BLaER1 treated with 17β-estradiol and CSF1 and Interleukin-3, amounts not matched to agents 10 nM and 100 nM (cell line): ENCODE data around the gene PTGES3.
A peak's percentile ranks its signal among the peaks of the same experiment; 100 is the strongest.
"Not testable (repeated sequence)": the region's sequence is repeated elsewhere in the genome, so short reads cannot be mapped to it uniquely, and the experiment has no call there.

Source experiments
- H3K27ac ChIP-seq, 11 experiments: shearing (Covaris generic); formaldehyde crosslinking; 2 replicates each; pipeline ENCODE4 v1.8.1; 2022
- H3K27me3 ChIP-seq, 11 experiments: shearing (Covaris generic); formaldehyde crosslinking; 2 replicates each; pipeline ENCODE4 v1.8.1; 2022
- H3K36me3 ChIP-seq, 11 experiments: shearing (Covaris generic); formaldehyde crosslinking; 2 replicates each; pipeline ENCODE4 v1.8.1; 2022
- H3K4me1 ChIP-seq, 10 experiments: shearing (Covaris generic); formaldehyde crosslinking; 2 replicates each; pipeline ENCODE4 v1.8.1; 2022
- H3K4me2 ChIP-seq, 11 experiments: shearing (Covaris generic); formaldehyde crosslinking; 2 replicates each; pipeline ENCODE4 v1.8.1; 2022
- H3K4me3 ChIP-seq, 10 experiments: shearing (Covaris generic); formaldehyde crosslinking; 2 replicates each; pipeline ENCODE4 v1.8.1; 2022
- H3K9ac ChIP-seq, 11 experiments: shearing (Covaris generic); formaldehyde crosslinking; 2 replicates each; pipeline ENCODE4 v1.8.1; 2022
- H3K9me3 ChIP-seq, 11 experiments: shearing (Covaris generic); formaldehyde crosslinking; replicated peaks in 1 of 11; 2 replicates each; pipeline ENCODE4 v1.8.1; 2022
- H4K20me1 ChIP-seq, 11 experiments: shearing (Covaris generic); formaldehyde crosslinking; 2 replicates each; pipeline ENCODE4 v1.8.1; 2022
- Cebpa-rat ChIP-seq, 11 experiments: shearing (Covaris generic); IDR thresholded peaks; 2 replicates each; pipeline ENCODE4 v1.8.1; 2022

Gene PTGES3

DNA sequence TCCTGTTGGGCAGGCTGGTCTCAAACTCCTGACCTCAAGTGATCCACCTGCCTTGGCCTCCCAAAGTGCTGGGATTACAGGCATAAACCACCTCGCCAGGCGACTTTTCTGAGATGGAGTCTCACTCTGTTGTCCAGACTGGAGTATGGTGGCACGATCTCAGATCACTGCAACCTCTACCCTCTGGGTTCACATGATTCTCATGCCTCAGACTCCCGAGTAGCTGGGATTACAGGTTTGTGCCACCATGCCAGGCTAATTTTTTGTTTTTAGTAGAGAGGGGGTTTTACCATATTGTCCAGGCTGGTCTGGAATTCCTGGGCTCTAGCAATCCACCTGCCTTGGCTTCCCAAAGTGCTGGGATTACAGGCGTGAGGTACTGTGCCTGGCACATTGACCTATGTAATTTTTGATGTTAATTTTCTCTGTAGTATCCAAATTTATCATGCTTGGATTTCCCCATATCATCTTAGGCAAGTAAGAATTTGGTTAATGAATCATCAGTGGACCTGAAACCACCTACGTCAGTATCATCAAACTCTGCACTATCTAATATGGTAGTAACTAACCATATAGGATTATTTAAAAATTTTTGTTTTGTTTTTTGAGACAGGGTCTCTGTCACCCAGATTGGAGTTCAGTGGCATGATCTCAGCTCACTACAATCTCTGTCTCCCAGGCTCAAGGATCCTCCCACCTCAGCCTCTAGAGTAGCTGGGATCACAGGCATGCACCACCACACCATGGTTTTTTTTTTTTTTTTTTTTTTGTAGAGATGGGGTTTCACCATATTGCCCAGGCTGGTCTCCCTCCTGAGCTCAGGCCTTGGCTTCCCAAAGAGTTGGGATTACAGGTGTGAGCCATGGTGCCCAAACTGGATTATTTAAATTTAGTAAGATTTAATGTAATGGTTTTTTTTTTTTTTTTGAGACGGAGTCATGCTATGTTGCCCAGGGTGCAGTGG, 30.4 kb downstream of the PTGES3 start:
- Histone ChIP-seq H3K9ac (no peak overlapping the region), H3K4me1 (peaks cover 0 to 19% (median 0%) of the 10 kb centered on the region in 10 experiments; a peak in 5 of 20 replicates), H3K27me3 (no peaks in the 10 kb centered on the region), H3K4me3 (no peak overlapping the region), H4K20me1 (peaks cover 0 to 35% (median 12%) of the 10 kb centered on the region in 11 experiments; a peak in 13 of 22 replicates), H3K27ac (no peak overlapping the region), H3K9me3 (peaks cover 42 to 53% (median 48%) of the 10 kb centered on the region in 11 experiments), H3K36me3 (peaks cover 19 to 63% (median 45%) of the 10 kb centered on the region in 11 experiments), H3K4me2 (no peak overlapping the region)
- TF ChIP-seq Cebpa-rat (IDR thresholded peaks at IDR 0.05), result no peak

- not testable (repeated sequence) for H3K4me1 ChIP-seq, H3K4me2 ChIP-seq, H3K27ac ChIP-seq, H3K4me3 ChIP-seq, H3K9ac ChIP-seq, H4K20me1 ChIP-seq, H3K27me3 ChIP-seq
- Histone ChIP-seq H3K9me3 (peaks cover 51 to 67% (median 62%) of the 10 kb centered on the region in 11 experiments), H3K36me3 (peaks cover 4 to 53% (median 35%) of the 10 kb centered on the region in 11 experiments; a peak in 19 of 22 replicates)
These were observed 34.3 kb downstream of the PTGES3 start for GRCh38 chr12:56653781-56654180.

DNA sequence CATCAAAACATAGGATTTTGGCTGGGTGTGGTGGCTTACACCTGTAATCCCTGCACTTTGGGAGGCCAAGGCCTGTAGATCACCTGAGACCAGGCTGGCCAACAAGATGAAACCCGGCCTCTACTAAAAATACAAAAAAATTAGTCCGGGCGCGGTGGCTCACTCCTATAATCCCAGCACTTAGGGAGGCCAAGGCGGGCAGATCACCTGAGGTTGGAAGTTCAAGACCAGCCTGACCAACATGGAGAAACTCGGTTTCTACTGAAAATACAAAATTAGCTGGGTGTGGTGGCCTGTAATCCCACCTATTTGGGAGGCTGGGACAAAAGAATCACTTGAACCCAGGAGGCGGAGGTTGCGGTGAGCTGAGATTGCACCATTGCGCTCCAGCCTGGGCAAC, 40.1 kb downstream of the PTGES3 start:
- H4K20me1 ChIP-seq, result peaks cover 23 to 27% (median 24%) of the 10 kb centered on the region in 11 experiments
- H3K4me2 ChIP-seq, H3K27ac ChIP-seq, H3K9ac ChIP-seq, H3K27me3 ChIP-seq, H3K4me3 ChIP-seq: not testable (repeated sequence)
- H3K4me1 ChIP-seq, result peaks cover 21 to 25% (median 23%) of the 10 kb centered on the region in 10 experiments
- peaks cover 12 to 21% (median 17%) of the 10 kb centered on the region in 11 experiments for H3K9me3 ChIP-seq
- peaks cover 25 to 54% (median 38%) of the 10 kb centered on the region in 11 experiments for H3K36me3 ChIP-seq

DNA sequence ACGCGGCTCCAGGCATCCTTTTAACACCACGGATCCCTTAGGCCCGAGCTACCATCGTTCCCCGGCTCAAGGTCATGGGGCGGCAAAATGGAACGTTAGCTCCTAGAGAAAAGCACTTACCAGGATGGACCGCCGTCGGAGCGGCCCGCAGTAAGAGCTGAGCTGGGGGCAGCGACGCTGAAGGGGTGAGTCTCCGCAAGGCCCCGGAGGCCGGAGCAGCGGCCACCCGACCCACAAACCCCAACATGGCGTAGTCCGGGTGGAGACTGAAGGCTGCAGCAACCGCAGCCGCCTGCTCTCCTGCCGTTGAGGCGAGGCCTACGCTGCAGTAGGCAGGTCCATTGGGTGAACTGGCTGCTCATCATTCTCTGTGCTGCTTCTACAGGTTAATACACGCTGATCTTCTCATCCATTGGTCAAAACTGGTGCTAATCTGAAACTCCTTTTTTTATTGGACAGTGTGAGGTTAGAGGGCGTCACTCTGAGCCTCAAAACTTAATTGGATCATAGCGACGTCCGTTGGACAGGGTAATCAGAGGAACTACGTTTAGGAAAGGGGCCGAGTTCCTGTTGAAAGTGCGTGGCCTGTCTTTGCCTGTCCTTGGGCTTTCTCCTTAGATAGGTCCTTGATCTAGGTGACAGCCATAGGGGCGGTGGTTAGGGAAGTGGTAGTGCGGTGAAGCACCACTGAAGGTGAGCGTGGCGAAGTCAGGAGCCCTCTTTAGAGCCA, 42.2 kb downstream of the PTGES3 start, which contains the start of gene ATP5F1B:
TSS of gene ATP5F1B (minus strand) at position 268 of the 730 bp plus-strand sequence. CDS start at position 247, 21 bp downstream.
- H3K27me3 ChIP-seq, result no peaks in the 10 kb centered on the region
- H3K36me3 ChIP-seq, result peaks cover 38 to 58% (median 45%) of the 10 kb centered on the region in 11 experiments
- H3K9ac ChIP-seq, result peak within 1 kb of the TSS; percentile 92 to 99 (median 97)
- peak within 1 kb of the TSS; percentile 89 to 97 (median 95) for H3K27ac ChIP-seq
- 0 out of 22 replicates have a peak, but pooled peaks cover 0 to 4% (median 0%) of the 10 kb centered on the region in 11 experiments for H3K9me3 ChIP-seq
- peaks cover 23 to 43% (median 36%) of the 10 kb centered on the region in 10 experiments for H3K4me1 ChIP-seq
- no peak for TF ChIP-seq Cebpa-rat (IDR thresholded peaks at IDR 0.05)
- H3K4me2 ChIP-seq, result peak within 1 kb of the TSS; percentile 84 to 98 (median 93)
- H4K20me1 ChIP-seq, result peaks cover 44 to 49% (median 46%) of the 10 kb centered on the region in 11 experiments
- peak within 1 kb of the TSS; percentile 84 to 98 (median 96) for H3K4me3 ChIP-seq

DNA sequence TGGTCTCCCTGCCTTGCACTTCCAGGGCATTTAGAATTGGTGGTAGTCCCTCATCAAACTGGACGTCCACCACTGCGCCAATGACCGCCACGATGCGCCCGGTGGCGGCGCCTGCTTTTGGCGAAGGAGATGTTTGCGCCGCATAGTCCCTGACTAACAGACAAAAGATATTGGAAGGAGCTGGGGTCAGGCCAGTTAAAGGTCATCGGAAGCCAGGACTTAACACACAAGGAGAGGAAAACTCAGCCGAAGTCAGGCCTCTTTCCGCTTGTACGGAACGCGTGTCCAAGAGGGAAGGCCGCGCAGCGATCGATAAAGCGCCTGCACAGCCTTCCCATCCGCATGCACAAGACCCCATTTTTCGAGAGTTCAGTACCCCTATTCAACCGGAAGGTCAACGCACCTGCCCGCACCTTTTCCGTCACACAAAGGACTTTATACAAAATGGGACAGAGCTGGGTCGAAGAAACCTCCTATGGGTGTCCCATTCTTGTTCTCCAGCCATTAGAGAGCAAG, 42.8 kb downstream of the PTGES3 start:
- peak overlapping the region; percentile 78 to 98 (median 93) for H3K4me2 ChIP-seq
- peaks cover 50 to 55% (median 52%) of the 10 kb centered on the region in 11 experiments for H4K20me1 ChIP-seq
- no peak for TF ChIP-seq Cebpa-rat (IDR thresholded peaks at IDR 0.05)
- H3K36me3 ChIP-seq, result peaks cover 44 to 60% (median 50%) of the 10 kb centered on the region in 11 experiments
- 0 out of 22 replicates have a peak, but pooled peaks cover 0 to 4% (median 0%) of the 10 kb centered on the region in 11 experiments for H3K9me3 ChIP-seq
- H3K27ac ChIP-seq, result peak overlapping the region; percentile 89 to 97 (median 95)
- peaks cover 23 to 47% (median 36%) of the 10 kb centered on the region in 10 experiments for H3K4me1 ChIP-seq
- H3K4me3 ChIP-seq, result peak overlapping the region; percentile 84 to 98 (median 96)
- no peaks in the 10 kb centered on the region for H3K27me3 ChIP-seq
- peak overlapping the region; percentile 92 to 99 (median 97) for H3K9ac ChIP-seq

- peaks cover 55 to 61% (median 58%) of the 10 kb centered on the region in 11 experiments for H4K20me1 ChIP-seq
- H3K27me3 ChIP-seq, result no peaks in the 10 kb centered on the region
- 0 out of 22 replicates have a peak, but pooled peaks cover 0 to 4% (median 0%) of the 10 kb centered on the region in 11 experiments for H3K9me3 ChIP-seq
- H3K36me3 ChIP-seq, result peaks cover 50 to 64% (median 55%) of the 10 kb centered on the region in 11 experiments
- peak overlapping the region; percentile 92 to 99 (median 97) for H3K9ac ChIP-seq
- no peak for TF ChIP-seq Cebpa-rat (IDR thresholded peaks at IDR 0.05)
- H3K4me1 ChIP-seq, result peaks cover 23 to 50% (median 36%) of the 10 kb centered on the region in 10 experiments
- peak overlapping the region; percentile 84 to 98 (median 96) for H3K4me3 ChIP-seq
- peak overlapping the region; percentile 89 to 97 (median 95); a peak in 21 of 22 replicates for H3K27ac ChIP-seq
- peak overlapping the region; percentile 78 to 98 (median 93) for H3K4me2 ChIP-seq
These were observed 43.4 kb downstream of the PTGES3 start for GRCh38 chr12:56644654-56645053.

- peaks cover 59 to 91% (median 84%) of the 10 kb centered on the region in 11 experiments for H4K20me1 ChIP-seq
- H3K4me1 ChIP-seq, result peaks cover 31 to 73% (median 50%) of the 10 kb centered on the region in 10 experiments
- no peak overlapping the region for H3K27ac ChIP-seq
- no peaks in the 10 kb centered on the region for H3K9me3 ChIP-seq
- no peak overlapping the region for H3K4me3 ChIP-seq
- peaks cover 74 to 82% (median 80%) of the 10 kb centered on the region in 11 experiments for H3K36me3 ChIP-seq
- TF ChIP-seq Cebpa-rat (IDR thresholded peaks at IDR 0.05), result 0 out of 22 replicates have a peak, but pooled peaks of 1 of the 11 experiments have one; percentile 11
- no peaks in the 10 kb centered on the region for H3K27me3 ChIP-seq
- peak overlapping the region in 4 of 11 experiments; percentile 12 to 92 (median 28); a peak in 4 of 22 replicates for H3K9ac ChIP-seq
- peak overlapping the region in 3 of 11 experiments; percentile 20 to 88 (median 81); a peak in 3 of 22 replicates for H3K4me2 ChIP-seq
These were observed 46.9 kb downstream of the PTGES3 start for GRCh38 chr12:56641219-56641618.

DNA sequence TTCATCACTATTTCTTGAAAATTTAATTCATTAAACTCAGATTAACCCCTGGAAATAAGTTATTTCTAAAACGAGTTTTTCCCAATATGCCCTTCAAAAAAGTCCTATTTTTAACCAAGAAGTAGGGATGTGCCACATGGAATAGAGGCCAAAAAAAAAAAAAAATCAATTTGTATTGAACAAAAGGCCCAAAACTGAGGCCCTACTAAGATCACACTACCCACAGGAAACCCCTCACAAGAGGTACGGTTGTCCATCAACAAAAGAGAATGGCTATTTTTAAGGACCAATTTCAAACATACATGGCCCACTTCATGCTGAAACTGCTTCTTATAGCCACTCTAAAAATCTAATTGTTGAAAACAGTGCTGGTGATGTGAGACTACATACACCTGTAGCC, 50.5 kb downstream of the PTGES3 start:
- peak overlapping the region; percentile 41 to 99 (median 98); a peak in 18 of 22 replicates for H3K4me2 ChIP-seq
- no peaks in the 10 kb centered on the region for H3K9me3 ChIP-seq
- peak overlapping the region in 8 of 11 experiments; percentile 27 to 89 (median 82); a peak in 13 of 22 replicates for H3K27ac ChIP-seq
- TF ChIP-seq Cebpa-rat (IDR thresholded peaks at IDR 0.05), result no peak
- H4K20me1 ChIP-seq, result peaks cover 49 to 84% (median 56%) of the 10 kb centered on the region in 11 experiments; a peak in 21 of 22 replicates
- peaks cover 53 to 56% (median 55%) of the 10 kb centered on the region in 11 experiments for H3K36me3 ChIP-seq
- H3K4me3 ChIP-seq, result peak overlapping the region in 1 of 10 experiments; percentile 7; a peak in 1 of 20 replicates
- H3K4me1 ChIP-seq, result peaks cover 44 to 80% (median 56%) of the 10 kb centered on the region in 10 experiments
- no peaks in the 10 kb centered on the region for H3K27me3 ChIP-seq
- peak overlapping the region; percentile 6 to 89 (median 64); a peak in 17 of 22 replicates for H3K9ac ChIP-seq
